HG02642 (cell line): Measurements from ENCODE around the gene NAV1.
"Not testable (repeated sequence)": the region's sequence is repeated elsewhere in the genome, so short reads cannot be mapped to it uniquely, and the experiment has no call there.

Experiments used
- ATAC-seq: cut with Tn5 transposase; IDR thresholded peaks from one replicate; pipeline ENCODE4 v1.9.1; 2021; ENCODE audit warnings: mild to moderate bottlenecking; ENCODE audit not compliant: unreplicated experiment, poor library complexity

Gene NAV1

GRCh38 chr1:201581371-201581770 is 42.4 kb downstream of the NAV1 start:
- ATAC-seq: not testable (repeated sequence)

- ATAC-seq: no peak
Measured at GRCh38 chr1:201582705-201583442, 43.9 kb downstream of the NAV1 start.

GRCh38 chr1:201583663-201584062 is 44.7 kb downstream of the NAV1 start:
- ATAC-seq: no peak

GRCh38 chr1:201584471-201585092 is 45.7 kb downstream of the NAV1 start:
- no peak for ATAC-seq

GRCh38 chr1:201585093-201585483 is 46.2 kb downstream of the NAV1 start:
- ATAC-seq: no peak

- ATAC-seq: no peak
Measured at GRCh38 chr1:201585901-201586300, 47.0 kb downstream of the NAV1 start.

GRCh38 chr1:201586806-201587205 is 47.9 kb downstream of the NAV1 start:
- no peak for ATAC-seq

- ATAC-seq: no peak
Measured at GRCh38 chr1:201587729-201588128, 48.8 kb downstream of the NAV1 start.
